ENCODE data around the gene SGMS2. TPM values are rescaled to one million over a fixed set of nuclear protein-coding genes. Genes with fewer than 3 reads are reported as not detected.

The SGMS2 gene
- total RNA-seq, 1 donor from 2014 or later, result 89.0 TPM

GRCh38 chr4:107792711-107793110, 32.0 kb upstream of the SGMS2 start:
- no peak overlapping the region for H3K4me3 ChIP-seq
- no peaks in the 10 kb centered on the region for H3K27me3 ChIP-seq (ENCODE audit: low read depth)
- H3K36me3 ChIP-seq, result no peaks in the 10 kb centered on the region
- H3K4me1 ChIP-seq, result no peaks in the 10 kb centered on the region
- DNase-seq (no peak), ATAC-seq (no peak)
- intact Hi-C loops (cut with DNase I), result no loop called here
- no peak for TF ChIP-seq CTCF (IDR thresholded peaks at IDR 0.05)
- no peaks in the 10 kb centered on the region for H3K9me3 ChIP-seq
- no peak overlapping the region for H3K27ac ChIP-seq

- Histone ChIP-seq H3K27me3 (ENCODE audit: low read depth) (no peaks in the 10 kb centered on the region), H3K4me3 (no peak overlapping the region), H3K9me3 (no peaks in the 10 kb centered on the region), H3K4me1 (no peaks in the 10 kb centered on the region), H3K36me3 (no peaks in the 10 kb centered on the region), H3K27ac (no peak overlapping the region)
- no peak for ATAC-seq
- TF ChIP-seq CTCF (IDR thresholded peaks at IDR 0.05), result no peak
- no peak for DNase-seq
- intact Hi-C loops (cut with DNase I), result no loop called here
Measured at GRCh38 chr4:107793996-107794395, 30.7 kb upstream of the SGMS2 start.

GRCh38 chr4:107799669-107800450, 24.9 kb upstream of the SGMS2 start:
- H3K9me3 ChIP-seq, result no peaks in the 10 kb centered on the region
- TF ChIP-seq CTCF (IDR thresholded peaks at IDR 0.05), result no peak
- no peaks in the 10 kb centered on the region for H3K36me3 ChIP-seq
- ATAC-seq (peak; percentile 59 to 73), DNase-seq (no peak)
- H3K27me3 ChIP-seq (ENCODE audit: low read depth), result no peaks in the 10 kb centered on the region
- peak overlapping the region; percentile 70 for H3K27ac ChIP-seq
- peak overlapping the region; percentile 35 for H3K4me3 ChIP-seq
- H3K4me1 ChIP-seq, result peaks cover 23% of the 10 kb centered on the region
- intact Hi-C loops (cut with DNase I), result no loop called here

GRCh38 chr4:107800706-107801105, 24.0 kb upstream of the SGMS2 start:
- intact Hi-C loops (cut with DNase I), result no loop called here
- Histone ChIP-seq H3K9me3 (no peaks in the 10 kb centered on the region), H3K4me1 (peaks cover 23% of the 10 kb centered on the region), H3K4me3 (no peak overlapping the region), H3K36me3 (no peaks in the 10 kb centered on the region), H3K27ac (peak overlapping the region; percentile 70), H3K27me3 (ENCODE audit: low read depth) (no peaks in the 10 kb centered on the region)
- DNase-seq (no peak), ATAC-seq (peak; percentile 52 to 59)
- TF ChIP-seq CTCF (IDR thresholded peaks at IDR 0.05), result no peak

- peak; percentile 73 to 81 for ATAC-seq
- intact Hi-C loops (cut with DNase I), result no loop called here
- H3K27me3 ChIP-seq (ENCODE audit: low read depth), result no peaks in the 10 kb centered on the region
- no peak for TF ChIP-seq CTCF (IDR thresholded peaks at IDR 0.05)
- no peak overlapping the region for H3K4me3 ChIP-seq
- no peaks in the 10 kb centered on the region for H3K9me3 ChIP-seq
- H3K4me1 ChIP-seq, result peaks cover 23% of the 10 kb centered on the region
- no peak for DNase-seq
- no peak overlapping the region for H3K27ac ChIP-seq
- no peaks in the 10 kb centered on the region for H3K36me3 ChIP-seq
Measured at GRCh38 chr4:107801766-107802211, 22.9 kb upstream of the SGMS2 start.

All from lower lobe of right lung (tissue), 2 donors.